ENCODE measurements around the gene GRB10.

GRB10 gene

DNA sequence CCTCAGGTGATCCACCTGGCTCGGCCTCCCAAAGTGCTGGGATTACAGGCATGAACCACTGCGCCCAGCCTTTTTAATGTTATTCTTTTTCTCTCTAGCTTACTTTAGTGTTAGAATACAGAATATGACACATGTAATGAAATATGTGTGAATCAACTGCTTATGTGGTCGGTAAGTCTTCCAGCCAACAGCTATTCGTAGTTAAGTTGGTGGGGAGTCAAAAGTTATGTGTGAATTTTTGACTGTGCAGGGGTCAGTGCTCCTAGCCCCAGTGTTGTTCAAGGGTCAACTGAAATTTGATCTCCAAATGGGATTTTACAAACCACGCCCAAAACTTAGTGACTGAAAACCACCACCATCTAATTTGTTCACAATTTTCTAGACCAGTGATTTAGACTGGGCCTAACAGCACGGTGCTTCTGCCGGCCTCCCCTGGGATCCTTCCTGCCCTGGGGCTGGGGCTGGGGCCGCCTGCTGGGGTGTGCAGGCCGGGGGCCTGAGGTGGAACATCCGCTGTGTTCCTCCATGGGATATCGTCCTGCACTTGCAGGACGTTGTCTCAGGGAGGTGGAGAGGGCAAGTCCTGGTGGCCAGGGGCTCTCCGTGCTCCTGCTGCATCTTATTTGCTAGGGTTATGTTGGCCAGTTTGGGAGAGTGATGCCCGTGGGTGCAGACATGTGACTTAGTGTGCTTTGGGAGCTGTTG lies 24.5 kb upstream of the GRB10 start:
- TF ChIP-seq, protein P1, sequence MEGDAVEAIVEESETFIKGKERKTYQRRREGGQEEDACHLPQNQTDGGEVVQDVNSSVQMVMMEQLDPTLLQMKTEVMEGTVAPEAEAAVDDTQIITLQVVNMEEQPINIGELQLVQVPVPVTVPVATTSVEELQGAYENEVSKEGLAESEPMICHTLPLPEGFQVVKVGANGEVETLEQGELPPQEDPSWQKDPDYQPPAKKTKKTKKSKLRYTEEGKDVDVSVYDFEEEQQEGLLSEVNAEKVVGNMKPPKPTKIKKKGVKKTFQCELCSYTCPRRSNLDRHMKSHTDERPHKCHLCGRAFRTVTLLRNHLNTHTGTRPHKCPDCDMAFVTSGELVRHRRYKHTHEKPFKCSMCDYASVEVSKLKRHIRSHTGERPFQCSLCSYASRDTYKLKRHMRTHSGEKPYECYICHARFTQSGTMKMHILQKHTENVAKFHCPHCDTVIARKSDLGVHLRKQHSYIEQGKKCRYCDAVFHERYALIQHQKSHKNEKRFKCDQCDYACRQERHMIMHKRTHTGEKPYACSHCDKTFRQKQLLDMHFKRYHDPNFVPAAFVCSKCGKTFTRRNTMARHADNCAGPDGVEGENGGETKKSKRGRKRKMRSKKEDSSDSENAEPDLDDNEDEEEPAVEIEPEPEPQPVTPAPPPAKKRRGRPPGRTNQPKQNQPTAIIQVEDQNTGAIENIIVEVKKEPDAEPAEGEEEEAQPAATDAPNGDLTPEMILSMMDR (IDR thresholded peaks at IDR 0.05; ENCODE audit: low read depth, low read length), result no peak
- H3K9me3 ChIP-seq, result no peaks in the 10 kb centered on the region
- no peak for DNase-seq

DNA sequence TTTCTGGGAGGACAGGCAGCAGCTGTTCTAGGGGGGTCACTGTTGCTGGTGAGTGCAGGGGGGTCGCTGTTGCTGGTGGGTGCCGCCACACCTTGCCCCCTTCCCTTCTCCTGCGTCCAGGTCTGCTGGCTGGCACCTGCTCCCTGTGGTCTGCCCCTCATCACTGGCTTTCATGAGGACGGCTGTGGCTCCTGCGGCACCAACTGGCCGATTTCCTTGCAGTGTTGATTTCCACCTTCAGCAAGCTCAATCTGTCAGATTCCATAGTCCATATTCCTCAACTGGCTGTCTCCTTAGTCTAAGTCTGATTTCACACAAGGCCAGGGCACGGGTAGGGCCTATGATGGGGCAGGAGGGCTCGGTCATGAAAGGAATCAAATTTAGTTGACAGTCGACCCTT lies 23.4 kb upstream of the GRB10 start:
- no peak for DNase-seq
- no peaks in the 10 kb centered on the region for H3K9me3 ChIP-seq
- no peak overlapping the region for H3K4me3 ChIP-seq (ENCODE audit: low read depth, low read length)
- H3K4me1 ChIP-seq, result no peaks in the 10 kb centered on the region
- H3K27me3 ChIP-seq, result peaks cover 5% of the 10 kb centered on the region; the same call in 1 of the 2 replicates
- TF ChIP-seq, protein P1 (IDR thresholded peaks at IDR 0.05; ENCODE audit: low read depth, low read length), result no peak
- H3K36me3 ChIP-seq, result no peaks in the 10 kb centered on the region

More for the DNA sequence above, 24.5 kb upstream of the GRB10 start:
- Histone ChIP-seq H3K36me3 (no peaks in the 10 kb centered on the region), H3K27me3 (no peaks in the 10 kb centered on the region), H3K4me3 (ENCODE audit: low read depth, low read length) (no peak overlapping the region), H3K4me1 (no peaks in the 10 kb centered on the region)

DNA sequence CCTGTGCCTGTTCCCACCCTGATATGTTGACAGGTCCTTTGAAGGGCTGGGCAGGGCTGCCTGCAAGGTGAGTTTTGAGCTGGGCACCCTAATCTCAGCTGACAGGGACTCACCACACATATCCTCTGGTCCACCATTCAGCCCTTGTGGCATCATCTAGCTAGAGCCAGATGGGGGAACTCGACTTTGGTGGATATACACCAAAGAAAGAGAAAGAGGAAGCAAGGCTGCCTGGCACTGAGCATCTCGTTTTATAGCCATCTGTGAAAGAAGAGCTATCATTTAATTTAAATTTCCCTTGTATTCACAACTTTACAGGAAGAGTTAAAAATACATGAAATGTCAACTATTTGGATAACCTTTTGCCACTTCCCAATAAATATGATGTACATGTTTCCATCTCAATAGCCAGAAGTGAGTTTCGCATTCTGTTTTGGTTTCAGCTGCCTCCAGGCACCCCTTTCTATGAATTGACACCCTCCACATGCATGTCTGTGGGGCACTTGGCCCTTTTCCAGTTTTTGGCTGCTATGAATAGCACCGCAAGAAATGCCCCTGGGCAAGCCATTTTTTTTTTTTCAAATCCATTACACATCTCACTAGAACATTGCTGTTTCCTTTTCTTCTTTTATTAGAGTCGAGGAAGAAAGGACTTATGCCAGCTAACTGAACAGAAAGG lies 22.9 kb upstream of the GRB10 start:
- Histone ChIP-seq H3K36me3 (no peaks in the 10 kb centered on the region), H3K4me1 (no peaks in the 10 kb centered on the region), H3K27me3 (peaks cover 6% of the 10 kb centered on the region; the same call in 1 of the 2 replicates), H3K4me3 (ENCODE audit: low read depth, low read length) (no peak overlapping the region), H3K9me3 (no peaks in the 10 kb centered on the region)
- DNase-seq, result no peak
- TF ChIP-seq, protein P1 (IDR thresholded peaks at IDR 0.05; ENCODE audit: low read depth, low read length), result no peak

DNA sequence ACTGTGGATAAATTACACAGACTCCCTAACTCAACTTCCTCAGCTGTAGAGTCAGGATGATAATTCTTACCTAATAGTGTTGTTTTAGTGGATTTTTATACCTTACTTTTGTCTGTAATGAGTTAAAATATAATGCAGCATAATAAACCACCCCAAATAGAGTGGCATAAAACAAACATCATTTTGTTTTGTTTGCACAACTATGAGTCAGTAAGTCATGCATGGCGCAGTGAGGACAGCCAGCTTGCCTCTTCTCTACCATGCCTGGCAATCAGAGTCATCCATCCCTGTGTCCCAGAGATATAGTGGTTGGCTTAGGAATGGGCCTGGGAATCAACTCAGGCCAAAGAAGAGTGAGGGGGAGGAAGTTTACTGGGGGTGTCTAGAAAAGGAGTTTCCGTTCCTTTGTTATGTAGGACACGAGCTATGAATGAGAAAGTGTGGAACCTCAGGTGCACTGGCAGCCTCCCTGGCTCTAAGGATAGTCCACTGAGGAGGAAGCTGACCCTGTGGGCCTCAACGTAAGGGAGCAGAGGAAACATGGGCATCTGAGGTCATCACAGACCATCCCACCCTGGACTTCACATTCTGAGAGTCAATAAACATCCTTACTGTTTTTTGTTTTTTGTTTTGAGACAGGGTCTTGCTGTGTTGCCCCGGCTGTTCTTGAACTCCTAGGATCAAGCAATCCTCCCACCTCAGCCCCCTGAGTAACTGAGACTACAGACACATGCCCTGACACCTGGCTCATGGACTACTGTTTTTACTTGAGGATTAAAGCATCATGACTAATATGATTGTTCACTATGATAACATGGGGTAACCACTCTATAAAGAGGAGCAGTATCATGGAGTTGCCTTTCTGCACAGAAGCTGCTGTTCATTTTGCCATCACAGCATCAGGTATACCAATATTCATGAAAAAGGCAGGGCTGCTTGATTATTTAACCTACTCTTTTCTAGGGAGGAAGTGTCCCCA lies 21.0 kb upstream of the GRB10 start:
- Histone ChIP-seq H3K9me3 (no peaks in the 10 kb centered on the region), H3K4me3 (ENCODE audit: low read depth, low read length) (no peak overlapping the region), H3K27me3 (peaks cover 13% of the 10 kb centered on the region; the same call in 1 of the 2 replicates), H3K36me3 (no peaks in the 10 kb centered on the region), H3K4me1 (no peaks in the 10 kb centered on the region)
- DNase-seq, result no peak
- TF ChIP-seq, protein P1 (IDR thresholded peaks at IDR 0.05; ENCODE audit: low read depth, low read length), result no peak

DNA sequence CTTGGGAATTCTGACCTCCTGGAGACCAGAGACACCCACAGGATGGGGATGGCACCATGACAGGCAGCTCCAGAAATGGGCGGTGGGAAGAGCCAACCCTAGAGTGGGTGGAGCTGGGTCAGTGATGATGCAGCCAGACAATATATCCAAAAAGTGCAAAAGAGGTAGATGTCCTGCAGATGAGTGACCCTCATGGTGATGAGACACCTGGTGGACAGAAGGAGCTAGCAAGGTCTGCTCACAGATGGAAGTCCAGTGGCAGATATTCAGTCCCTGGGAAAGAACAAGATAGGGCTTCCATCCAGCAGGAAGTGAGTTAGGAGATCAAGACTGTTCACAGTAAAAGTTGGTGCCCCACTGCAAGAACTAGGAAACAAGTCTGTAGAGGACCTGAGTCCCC lies 19.2 kb upstream of the GRB10 start:
- no peaks in the 10 kb centered on the region for H3K9me3 ChIP-seq
- H3K27me3 ChIP-seq, result peaks cover 13% of the 10 kb centered on the region; the same call in 1 of the 2 replicates
- no peak for DNase-seq
- H3K36me3 ChIP-seq, result no peaks in the 10 kb centered on the region
- no peak overlapping the region for H3K4me3 ChIP-seq (ENCODE audit: low read depth, low read length)
- TF ChIP-seq, protein P1 (IDR thresholded peaks at IDR 0.05; ENCODE audit: low read depth, low read length), result no peak; the same call in 1 of the 2 replicates
- H3K4me1 ChIP-seq, result no peaks in the 10 kb centered on the region

Data from BE2C (cell line).